Stimulated activated naive CD4-positive, alpha-beta T cell (primary cell): ENCODE results near the gene MERTK.
"Not testable (repeated sequence)": the region's sequence is repeated elsewhere in the genome, so short reads cannot be mapped to it uniquely, and the experiment has no call there.

ENCODE experiments used
- DNase-seq, 6 experiments: peaks; one replicate each; lab custom pipeline; 2025; lab: John Stamatoyannopoulos, UW

MERTK gene

DNA sequence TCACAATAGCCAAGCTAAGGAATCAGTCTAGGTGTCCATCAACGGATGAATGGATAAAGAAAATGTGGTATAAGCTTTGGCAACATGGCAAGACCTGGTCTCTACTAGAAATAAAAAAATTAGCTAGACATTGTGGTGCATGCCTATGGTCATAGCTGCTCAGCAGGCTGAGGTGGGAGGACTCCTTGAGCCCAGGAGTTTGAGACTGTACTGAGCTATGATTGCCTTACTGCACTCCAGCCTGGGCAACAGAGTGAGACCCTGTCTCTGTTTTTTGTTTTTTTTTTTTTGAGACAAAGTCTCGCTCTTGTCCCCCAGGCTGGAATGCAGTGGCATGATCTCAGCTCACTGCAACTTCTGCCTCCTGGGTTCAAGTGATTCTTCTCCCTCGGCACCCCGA is 11.6 kb downstream of the MERTK start:
- DNase-seq: not testable (repeated sequence)

DNA sequence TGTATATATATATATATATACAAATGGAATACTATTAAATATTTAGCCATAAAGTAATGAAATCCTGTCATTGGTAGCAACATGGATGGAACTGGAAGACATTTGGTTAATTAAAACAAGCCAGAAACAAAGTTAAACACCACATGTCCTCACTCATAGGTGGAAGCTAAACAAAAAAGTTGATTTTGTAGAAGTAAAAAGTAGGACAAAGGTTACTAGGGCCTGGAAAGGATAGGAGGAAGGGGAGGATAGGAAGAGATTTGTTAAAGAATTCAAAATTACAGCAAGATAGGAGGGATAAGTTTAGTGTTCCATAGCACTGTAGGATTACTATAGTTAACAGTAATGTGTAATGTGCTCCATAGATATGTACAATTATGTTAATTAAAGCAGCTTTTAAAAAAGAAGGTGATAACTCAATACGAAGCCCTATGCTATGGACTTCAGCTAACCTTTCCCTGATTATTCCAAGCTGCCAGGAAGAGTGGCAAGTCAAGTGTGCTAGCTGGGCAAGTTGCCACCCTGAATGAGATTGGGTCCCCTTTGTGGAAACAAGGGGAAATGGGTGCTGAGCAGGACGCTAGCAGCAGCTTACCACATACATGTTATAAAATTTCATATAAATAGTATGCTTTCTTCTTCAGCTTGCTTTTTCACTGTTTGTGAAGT is 12.3 kb downstream of the MERTK start:
- DNase-seq: no peak

DNA sequence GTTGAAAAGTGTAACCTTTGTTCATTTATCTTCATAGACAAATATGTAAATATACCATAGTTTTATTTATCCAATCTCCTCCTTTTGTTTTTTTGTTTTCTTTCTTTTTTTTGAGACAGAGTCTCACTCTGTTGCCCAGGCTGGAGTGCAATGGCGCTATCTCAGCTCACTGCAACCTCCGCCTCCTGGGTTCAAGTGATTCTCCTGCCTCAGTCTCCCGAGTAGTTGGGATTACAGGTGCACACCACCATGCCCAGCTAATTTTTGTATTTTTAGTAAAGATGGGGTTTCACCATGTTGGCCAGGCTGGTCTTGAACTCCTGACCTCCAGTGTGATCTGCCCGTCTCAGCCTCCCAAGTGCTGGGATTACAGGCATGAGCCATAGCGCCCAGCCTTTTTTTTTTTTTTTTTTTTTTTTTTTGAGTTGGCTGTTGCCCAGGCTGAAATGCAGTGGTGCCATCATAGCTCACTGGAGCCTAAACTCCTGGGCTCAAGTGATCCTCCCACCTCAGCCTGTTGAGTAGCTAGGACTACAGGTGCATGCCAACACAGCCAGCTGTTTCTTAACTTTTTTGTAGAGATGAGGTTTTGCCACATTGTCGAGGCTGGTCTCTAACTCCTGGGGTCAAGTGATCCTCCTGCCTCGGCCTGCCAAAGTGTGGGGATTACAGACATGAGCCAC is 13.0 kb downstream of the MERTK start:
- not testable (repeated sequence) for DNase-seq

DNA sequence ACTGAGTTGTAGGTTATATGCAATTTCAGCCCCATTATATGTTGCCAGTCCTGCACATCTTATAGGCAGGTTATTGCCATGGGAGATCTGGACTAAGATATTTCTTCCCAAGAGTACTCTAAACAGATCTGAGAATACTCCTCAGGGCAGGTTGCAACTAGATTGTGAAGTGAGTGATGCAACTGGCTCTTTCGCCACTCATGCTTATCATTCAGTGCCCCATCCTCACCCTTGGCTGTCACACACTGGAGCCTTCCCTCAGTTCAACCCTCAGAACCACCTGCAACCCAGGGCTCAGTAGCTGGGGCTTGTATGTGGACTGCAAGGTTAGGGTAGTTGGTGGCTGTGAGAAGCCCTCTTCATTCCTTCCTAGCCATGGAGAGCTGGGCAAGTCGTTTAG is 14.1 kb downstream of the MERTK start:
- DNase-seq: no peak

DNA sequence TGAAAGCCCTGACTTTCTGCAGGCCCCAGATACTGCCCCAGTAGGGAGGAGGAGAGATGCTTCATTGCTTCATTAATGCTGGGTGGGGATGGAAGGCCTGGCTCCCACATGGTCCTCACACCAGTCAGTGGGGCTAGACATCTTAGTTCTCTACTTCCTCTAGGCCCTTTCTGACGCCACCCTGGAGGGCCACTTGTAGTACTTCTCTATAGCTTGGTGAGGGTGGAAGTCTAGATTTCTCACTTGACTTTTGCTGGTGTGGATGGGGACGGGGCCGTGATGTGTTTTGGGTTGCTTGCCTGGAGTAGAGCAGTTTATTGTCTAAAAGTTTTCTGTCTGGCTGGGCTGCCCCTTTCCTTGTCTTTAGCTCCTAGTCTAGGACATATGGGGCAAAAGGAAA is 18.7 kb downstream of the MERTK start:
- DNase-seq: no peak

DNA sequence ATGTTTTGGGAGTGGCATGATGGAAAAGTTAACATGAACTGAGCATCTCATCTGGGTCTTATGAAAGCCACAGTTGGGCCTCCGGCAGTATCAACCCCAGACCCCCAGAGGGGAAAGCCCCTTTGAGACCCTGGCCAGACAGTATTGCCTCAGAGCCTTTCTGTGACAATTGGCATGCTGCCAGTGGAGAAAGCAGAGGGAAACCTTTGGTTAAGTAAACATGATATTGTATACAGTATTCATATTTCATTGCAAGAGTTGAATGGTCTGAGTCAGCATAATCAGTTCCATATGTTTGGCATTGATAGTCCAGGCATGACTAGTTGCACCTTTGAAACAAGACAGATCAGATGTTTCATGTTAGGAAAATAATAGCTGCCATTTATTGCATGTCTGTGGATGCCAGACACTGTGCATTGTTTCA is 20.0 kb downstream of the MERTK start:
- DNase-seq: no peak

DNA sequence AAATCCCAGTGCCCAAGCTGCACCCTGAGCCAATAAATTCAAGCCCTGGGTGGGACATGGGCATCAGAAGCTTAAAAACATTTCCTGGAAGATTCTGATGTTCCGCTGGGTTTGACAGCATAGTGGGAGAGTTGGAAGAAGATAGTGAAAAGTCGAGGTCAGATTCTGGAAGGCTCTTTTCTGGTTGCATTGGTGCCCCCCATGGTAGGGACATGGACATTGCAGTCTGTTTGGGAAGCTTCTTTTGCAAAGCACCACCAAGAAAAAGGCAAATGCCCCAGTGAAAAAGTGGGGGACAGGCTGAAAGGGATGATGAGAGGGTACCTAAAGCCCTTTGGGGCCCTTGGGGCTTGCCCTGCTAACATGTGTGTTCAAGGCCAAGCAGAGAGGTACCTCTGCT is 21.0 kb downstream of the MERTK start:
- DNase-seq: no peak

DNA sequence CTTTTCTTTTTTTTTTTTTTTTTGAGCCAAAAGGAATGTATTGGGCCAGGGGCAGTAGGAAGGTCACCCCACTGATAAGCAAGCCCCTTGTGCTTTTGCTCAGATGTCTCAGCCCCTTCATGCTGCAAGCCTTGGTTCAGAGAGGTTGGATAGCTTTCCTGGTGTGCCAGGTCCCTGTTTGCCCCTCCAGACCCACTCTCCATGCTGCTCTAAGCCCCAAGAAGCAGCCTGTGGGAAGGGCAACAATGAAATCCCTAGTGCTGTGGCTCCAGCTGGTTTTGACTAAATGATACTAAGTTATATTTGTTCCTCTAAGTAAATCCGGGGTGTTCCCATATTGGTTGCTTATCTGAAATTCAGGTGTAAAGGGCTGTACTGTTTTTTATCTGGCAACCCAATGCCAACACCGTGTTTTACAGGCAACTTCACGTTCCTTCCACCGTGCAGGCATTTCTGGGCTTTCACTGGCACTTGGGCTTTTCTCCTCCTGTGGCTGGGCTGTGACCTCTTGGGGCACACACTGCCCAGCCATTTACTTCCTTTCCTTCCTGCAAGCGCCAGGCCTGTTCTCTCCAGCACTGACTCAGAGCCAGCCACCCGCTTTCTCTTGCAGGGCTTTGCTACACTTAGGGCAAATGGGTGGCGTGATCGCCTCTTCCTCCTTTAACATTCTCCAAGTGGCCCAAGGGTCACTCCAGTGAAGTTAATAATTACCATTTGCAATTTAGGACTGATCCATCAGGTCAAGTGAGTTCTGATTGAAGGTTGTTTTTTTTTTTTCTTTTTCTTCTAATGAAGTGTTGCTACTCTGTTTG is 21.6 kb downstream of the MERTK start:
- DNase-seq: no peak

DNA sequence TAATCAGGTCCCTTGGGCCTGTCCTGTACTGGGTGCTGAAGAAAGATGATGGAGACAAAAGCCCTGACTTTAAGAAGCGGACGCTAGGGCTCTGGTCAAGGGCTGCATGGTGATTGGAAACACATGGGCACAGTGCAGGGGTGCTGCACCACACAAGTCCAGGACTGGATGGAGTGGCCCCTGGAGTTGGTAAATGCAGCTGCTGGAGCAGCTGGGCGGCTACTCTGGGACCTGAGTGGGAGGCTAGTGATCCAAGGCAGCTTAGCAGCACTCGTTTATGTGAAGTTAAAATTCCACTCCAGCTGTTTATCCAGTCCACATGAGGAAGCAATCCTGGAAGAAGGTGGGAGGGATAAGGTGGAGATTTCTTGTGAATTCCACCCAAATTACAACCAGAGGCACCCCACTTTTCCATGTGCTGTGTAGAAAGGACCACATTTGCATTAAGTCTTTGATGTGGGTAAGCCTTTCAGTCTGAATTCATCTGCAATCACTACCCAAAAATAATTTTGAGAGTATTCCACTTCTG is 24.9 kb downstream of the MERTK start:
- DNase-seq: no peak

DNA sequence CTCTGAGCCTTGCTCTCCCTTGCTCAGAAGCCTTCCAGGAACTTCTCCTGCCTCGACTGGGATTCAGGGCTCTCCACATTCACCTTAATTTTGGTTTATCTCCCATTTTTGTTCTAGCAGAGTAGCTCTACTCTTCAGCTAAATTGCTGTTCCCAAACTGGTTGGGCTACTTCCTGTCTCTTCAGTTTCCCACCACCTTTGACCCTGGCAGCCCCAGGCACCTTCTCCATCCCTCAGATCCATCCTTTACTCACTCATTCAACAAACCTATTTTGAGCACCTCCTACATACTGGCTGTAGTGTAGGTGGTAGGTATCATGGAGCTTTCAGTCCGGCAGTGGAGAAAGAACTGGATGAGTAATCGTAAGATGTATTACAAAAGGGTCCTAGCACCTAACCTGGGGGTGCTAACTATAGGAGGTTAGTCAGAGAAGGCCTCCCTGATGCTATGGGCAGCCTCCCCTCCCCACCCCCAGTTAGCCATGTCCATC is 26.3 kb downstream of the MERTK start:
- DNase-seq: no peak

DNA sequence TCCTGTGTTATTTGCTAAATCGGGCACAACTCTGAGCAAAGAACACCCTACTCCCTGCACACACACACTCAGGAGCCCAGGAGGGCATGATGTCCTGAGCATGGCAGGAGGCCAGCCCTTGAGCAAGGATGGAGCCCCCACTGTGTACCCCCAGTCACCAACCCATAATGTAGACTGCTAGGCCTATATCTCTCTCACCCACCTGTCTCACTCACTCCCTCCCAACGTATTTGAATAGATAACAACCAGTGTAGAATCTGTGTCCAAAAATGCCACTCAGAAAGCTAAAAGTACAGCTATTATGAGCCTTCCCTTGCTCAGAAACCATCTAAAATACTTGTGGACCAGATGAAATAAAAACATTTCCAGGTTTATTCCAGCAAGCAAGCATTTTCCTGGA is 29.3 kb downstream of the MERTK start:
- DNase-seq: no peak

DNA sequence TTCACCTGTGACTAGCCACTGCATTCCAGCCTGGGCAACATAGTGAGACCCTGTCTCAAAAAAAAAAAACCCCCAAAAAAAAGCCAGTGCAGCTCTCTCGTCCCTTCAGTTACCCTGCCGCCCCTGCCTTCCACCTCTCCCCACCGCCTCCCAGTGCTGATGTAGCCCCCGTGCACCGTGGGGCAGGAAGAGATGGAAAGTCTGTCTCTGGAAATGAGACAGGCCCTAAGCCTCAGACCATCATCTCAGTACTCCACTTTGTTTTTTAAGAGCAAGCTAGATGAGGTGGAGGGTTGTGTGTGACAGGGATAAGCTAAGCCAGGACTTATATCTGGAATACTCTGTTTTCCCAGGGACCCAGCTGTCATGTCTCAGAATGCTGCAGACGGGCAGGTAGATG is 32.0 kb downstream of the MERTK start:
- no peak for DNase-seq

DNA sequence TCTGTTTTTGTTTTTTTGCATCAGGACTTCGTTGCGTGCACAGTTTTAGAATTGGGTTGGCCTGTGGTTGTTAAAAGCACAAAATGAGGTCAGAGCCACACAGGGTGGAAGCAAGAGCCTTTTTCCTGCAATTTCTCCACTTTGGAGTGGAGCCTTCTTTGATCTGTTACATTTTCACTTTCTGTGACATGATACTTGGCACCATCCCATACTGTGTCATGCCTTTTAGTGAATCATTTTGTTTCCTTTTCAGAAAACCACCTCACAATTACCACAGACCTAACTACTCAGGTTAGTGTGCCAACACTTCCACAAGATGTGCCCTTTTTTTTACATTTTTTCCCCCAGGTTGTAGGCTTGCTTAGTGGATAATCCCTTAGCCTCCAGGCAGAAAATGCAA is 32.5 kb downstream of the MERTK start:
- DNase-seq: no peak

DNA sequence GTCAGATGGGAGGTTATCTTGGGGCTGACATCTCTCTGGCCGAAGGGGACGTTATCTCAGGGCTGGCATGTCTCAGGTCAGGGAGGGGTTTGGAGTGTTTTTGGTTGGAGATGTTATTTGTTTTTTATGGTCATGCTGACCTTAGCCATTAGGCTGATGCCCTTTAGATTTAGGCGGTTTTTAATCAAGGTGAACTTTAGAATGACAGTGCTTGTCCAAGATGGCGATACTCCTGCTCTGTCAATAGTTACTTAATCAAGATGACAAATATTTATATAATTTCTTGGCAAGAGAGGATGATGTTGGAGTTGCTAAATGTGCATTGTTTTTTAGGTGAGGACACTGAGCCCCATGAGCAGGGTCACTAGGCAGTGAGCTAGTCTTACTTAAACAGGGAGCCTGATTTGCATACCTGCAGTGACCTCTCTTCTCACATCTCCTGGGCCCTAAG is 34.5 kb downstream of the MERTK start:
- DNase-seq: no peak

DNA sequence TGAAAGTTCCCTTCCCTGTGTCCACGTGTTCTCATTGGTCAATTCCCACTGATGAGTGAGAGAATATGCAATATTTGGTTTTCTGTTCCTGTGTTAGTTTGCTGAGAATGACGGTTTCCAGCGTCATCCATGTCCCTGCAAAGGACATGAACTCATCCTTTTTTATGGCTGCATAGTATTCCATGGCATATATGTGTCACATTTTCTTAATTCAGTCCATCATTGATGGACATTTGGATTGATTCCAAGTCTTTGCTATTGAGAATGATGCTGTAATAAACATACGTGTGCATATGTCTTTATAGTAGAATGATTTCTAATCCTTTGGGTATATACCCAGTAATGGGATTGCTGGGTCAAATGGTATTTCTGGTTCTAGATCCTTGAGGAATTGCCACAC is 35.5 kb downstream of the MERTK start:
- DNase-seq: not testable (repeated sequence)

DNA sequence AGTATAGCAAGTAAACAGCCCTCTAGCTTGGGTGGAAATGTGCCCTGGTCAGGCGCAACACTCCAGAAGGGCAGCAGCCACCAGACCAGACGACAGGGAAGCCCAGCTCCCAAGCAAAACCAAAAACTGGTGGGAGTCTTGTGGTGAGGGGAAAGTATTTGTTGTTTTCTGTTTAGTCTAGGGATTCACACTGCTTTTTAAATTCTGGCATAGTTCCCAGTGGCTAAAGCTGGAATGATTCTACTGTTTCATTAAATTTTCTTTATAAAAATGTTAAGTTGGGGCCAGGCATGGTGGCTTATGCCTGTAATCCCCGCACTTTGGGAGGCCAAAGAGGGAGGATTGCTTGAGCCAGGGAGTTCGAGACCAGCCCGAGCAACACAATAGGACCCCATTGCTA is 38.5 kb downstream of the MERTK start:
- DNase-seq: no peak

DNA sequence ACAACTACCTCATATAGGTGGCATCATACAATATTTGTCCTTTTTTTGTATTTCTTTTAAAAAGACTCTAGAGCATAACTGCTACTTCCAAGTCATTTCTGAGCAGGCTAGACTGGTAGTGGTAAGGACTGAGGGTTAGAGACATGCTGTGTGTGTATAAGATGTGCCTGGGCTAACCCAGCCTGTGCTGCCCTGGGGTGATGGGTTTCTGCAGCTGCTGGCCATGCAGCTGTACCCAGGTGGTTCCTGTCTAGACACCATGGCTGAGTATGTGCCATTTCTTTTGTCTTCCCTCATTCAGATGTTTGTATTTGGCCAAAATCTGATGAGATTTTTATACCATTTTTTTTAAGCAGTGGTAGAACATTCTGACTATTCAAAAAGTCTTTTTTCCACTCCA is 40.0 kb downstream of the MERTK start:
- DNase-seq: no peak

DNA sequence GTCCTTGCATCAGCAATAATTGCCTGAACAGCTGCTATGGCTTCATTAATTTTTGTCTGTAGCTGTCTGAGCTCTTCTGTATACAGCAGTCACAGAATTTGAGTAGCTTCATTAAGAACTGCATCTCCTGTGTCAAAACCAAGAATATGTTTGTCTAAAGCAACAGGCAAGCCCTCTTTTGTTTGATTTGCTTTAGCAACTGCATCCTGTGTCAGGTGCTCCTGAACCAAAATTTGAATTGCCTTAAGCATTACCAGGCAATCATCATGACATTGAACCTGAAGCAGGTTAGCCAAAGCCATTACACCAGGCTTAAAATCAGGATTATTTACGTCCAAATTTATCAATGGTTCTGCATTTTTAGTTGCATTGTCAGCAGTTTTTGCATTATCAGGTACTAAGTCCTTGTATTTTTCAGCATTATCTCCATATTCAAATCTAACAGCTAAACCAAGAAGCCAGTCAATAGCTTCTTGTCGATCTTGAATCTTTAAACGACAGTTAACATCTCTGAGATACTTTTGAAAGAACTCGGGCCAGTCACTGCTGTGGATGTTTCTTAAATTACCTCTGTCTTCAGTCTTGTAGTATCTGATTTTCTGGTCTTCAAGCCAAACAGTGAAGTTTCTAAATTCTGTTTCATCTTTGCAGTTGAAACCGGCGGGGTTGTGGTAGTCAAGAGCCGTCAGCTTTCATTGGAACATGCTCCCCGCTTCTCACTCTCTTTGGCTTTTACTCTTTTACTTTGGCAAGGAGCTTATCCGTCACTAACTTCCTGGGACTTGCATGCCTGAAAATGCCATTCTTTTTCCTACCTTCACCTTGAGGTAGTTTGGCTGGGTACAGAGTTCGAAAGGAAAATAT is 42.2 kb downstream of the MERTK start:
- no peak for DNase-seq

DNA sequence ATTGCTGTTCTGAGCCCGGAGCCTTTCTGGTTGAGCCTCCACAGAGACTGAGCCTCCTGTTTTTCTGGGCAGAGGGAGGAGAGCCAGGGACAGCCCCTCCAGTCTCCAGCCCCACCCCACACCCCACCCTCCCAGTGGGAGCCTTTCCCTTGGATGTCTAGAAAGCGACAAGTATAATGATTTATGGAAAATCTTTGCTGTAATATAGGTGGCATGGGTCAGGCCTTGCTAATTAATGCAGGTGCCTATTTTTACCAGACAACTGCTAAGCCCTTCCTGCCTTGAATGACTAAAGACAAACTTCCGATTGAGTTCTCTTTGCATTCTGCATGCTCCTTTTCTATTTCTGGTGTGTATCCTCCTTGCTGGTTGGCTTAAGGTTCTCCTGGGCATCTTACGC is 43.1 kb downstream of the MERTK start:
- DNase-seq: no peak

DNA sequence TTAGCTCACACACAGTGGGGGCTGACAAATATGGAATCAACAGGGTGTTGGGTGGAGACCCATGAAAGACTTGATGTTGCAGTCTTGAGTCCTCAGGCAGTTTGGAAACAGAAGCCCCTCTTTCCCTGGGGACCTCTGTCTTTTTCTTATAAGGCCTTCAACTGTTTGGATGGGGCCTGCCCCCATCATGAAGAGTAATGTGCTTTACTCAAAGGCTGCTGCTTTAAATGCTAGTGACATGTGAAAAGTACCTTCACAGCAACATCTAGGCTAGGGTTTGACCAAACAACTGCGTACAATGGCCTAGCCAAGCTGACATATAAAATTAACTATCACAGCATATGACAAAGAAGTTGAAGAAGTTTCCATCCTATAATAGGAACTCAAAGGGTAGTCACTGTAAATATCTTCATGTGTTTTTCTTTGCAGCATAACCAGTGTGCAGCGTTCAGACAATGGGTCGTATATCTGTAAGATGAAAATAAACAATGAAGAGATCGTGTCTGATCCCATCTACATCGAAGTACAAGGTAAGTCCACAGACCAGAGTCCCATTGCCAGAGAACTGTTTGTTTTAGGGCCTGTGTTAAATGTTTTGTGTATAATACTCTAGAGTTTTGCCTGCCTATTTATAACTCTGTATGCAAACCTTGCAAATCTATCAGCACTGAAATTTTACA is 46.3 kb downstream of the MERTK start:
- DNase-seq: no peak
